CD4-positive, alpha-beta T cell treated with Interleukin-15 for 4 hours (primary cell): ENCODE measurements around the gene TMEM165.

ENCODE experiments used
- DNase-seq: peaks from one replicate; pipeline ENCODE4 v3.0.0-alpha.2; 2020; ENCODE audit warnings: low spot score

The TMEM165 gene

GRCh38 chr4:55406545-55406944 is 10.8 kb downstream of the TMEM165 start:
- no peak for DNase-seq

GRCh38 chr4:55407119-55407518 is 11.4 kb downstream of the TMEM165 start:
- no peak for DNase-seq

GRCh38 chr4:55407764-55408163 is 12.0 kb downstream of the TMEM165 start:
- DNase-seq, result no peak

- DNase-seq, result no peak
Observed at GRCh38 chr4:55409468-55410171, 13.9 kb downstream of the TMEM165 start.

GRCh38 chr4:55410431-55410830 is 14.7 kb downstream of the TMEM165 start:
- DNase-seq, result no peak

- no peak for DNase-seq
Observed at GRCh38 chr4:55411621-55412020, 15.9 kb downstream of the TMEM165 start.

GRCh38 chr4:55416176-55416575 is 20.4 kb downstream of the TMEM165 start:
- no peak for DNase-seq

GRCh38 chr4:55424791-55425190 is 29.0 kb downstream of the TMEM165 start:
- DNase-seq, result no peak

GRCh38 chr4:55431710-55432336 is 36.1 kb downstream of the TMEM165 start:
- no peak for DNase-seq

GRCh38 chr4:55435141-55435841 is 39.5 kb downstream of the TMEM165 start:
- peak; percentile 31 for DNase-seq

- no peak for DNase-seq
Observed at GRCh38 chr4:55437356-55437796, 41.6 kb downstream of the TMEM165 start.

- DNase-seq, result no peak
Observed at GRCh38 chr4:55437823-55438222, 42.1 kb downstream of the TMEM165 start.

- DNase-seq, result no peak
Observed at GRCh38 chr4:55438314-55438713, 42.6 kb downstream of the TMEM165 start.

- no peak for DNase-seq
Observed at GRCh38 chr4:55439023-55439422, 43.3 kb downstream of the TMEM165 start.

- DNase-seq, result no peak
Observed at GRCh38 chr4:55440786-55441185, 45.0 kb downstream of the TMEM165 start.

- no peak for DNase-seq
Observed at GRCh38 chr4:55442541-55442940, 46.8 kb downstream of the TMEM165 start.

GRCh38 chr4:55444827-55445226 is 49.1 kb downstream of the TMEM165 start:
- DNase-seq, result no peak

- DNase-seq, result no peak
Observed at GRCh38 chr4:55445921-55446577, 50.3 kb downstream of the TMEM165 start.

GRCh38 chr4:55446578-55446922 is 50.8 kb downstream of the TMEM165 start:
- DNase-seq, result no peak

- no peak for DNase-seq
Observed at GRCh38 chr4:55447108-55447708, 51.5 kb downstream of the TMEM165 start.

GRCh38 chr4:55447831-55448230 is 52.1 kb downstream of the TMEM165 start:
- DNase-seq, result no peak

GRCh38 chr4:55450566-55450965 is 54.8 kb downstream of the TMEM165 start:
- DNase-seq, result no peak
